ENCODE results near the gene TTLL8. TPM values are rescaled to one million over a fixed set of nuclear protein-coding genes. Genes with fewer than 3 reads are reported as not detected.

TTLL8 gene
- total RNA-seq, 1 donor from 2014 or later: not detected

DNA sequence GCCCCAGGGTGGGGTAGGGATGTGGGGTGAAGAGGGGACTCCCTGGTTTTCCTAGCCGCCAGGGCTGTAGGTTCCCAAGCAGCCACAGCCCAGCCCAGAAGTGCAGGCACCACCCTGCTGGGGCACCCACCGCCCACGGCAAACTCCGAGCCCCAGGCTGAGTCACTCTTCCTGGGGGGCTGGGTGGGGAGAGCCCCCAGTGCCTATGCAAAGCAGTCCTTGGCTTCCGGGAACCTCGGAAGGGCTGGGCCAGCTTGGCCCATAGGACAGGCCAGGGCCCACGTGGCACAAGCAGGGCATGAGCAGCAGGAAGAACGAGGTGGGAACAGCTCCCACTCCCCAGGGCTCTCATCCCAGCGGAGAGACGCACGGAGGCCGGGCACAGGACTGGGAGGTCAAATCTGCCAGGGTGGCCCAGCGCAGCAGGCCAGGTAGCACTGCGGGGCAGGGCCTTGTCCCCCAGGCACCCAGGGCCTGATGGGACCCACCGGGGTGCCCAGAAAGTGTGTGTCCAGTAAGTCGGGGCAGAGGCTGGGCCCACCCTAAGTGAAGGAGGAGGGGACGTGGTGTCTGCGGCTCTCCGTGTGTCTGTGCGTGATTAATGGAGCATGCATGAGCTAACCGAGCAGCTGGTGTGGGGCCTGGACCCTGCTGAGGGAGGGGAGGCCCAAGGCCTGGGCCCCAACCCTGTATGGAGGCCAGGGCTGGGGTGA is 41.0 kb downstream of the TTLL8 start:
- no peak for DNase-seq

DNA sequence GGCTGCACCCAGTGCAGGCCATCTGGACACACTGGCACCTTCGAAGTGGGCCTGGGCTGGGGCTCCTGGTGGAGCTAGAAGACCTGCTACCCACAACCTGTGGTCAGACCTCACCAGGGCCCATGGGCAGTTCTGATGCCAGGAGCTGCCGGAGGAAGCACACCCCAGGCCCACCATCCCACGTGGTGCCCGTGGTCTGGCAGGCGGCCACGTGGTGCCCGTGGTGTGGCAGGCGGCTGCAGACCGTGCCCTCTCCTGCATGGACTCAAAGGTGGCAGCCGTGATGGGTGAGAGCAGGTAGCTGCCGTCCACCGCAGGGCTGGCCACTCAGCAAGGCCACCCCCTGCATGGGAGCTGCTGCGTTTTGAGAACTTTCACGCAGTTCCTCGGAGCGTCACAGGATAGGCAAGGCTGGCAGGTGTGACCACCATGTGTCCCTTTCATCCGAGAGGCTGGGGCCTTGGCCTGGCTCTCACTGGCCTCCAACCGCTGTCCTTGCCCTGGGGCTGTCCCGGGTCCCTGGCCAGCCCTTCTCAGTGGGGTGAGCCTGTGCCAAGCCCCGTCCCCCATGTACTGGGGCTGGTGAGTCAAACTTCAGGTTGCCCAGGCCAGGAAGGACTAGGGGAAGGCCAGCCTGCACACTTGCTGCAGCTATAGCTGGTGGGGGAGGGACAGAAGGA is 41.6 kb downstream of the TTLL8 start:
- DNase-seq: no peak

DNA sequence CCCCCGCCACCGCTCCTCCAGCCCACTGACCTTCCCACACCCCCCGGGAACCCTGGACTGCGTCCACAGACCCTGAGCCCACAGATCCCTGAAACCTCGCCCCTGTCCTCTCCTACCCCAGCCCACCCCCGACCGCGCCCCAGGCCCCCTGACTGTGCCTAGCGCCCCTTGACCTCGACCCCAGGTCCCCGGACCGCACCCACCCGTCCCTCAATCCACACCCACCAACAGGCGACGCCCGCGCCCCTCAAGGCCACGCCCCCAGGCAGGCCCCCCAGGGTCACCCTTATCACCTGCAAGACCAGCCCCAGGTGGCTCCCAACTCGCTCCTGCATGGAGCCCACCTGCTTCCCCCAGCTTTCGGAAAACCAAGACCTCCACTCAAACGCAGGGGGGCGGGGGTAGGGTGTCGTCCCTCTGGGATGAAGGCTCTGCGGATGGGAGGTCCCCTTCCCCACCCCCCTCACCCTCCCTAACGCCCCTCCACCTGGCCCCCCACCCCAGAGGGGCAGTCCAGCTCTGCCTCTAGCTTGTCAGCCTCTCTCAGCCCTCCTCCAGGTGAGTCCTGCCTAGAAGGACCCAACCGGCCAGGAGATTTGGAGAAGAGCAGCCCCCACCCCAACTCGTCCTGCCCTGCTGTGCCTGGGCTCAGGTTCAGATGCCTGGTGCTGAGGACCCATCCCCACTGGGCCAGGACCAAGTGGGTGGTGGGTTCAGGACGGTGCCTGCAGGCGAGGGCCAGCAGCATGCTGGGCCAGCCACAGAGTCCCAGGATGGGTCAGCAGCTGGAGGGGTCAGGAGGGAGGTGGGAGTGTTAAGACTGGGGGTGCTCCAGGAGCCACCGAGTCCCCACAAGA is 42.4 kb downstream of the TTLL8 start:
- DNase-seq: no peak

DNA sequence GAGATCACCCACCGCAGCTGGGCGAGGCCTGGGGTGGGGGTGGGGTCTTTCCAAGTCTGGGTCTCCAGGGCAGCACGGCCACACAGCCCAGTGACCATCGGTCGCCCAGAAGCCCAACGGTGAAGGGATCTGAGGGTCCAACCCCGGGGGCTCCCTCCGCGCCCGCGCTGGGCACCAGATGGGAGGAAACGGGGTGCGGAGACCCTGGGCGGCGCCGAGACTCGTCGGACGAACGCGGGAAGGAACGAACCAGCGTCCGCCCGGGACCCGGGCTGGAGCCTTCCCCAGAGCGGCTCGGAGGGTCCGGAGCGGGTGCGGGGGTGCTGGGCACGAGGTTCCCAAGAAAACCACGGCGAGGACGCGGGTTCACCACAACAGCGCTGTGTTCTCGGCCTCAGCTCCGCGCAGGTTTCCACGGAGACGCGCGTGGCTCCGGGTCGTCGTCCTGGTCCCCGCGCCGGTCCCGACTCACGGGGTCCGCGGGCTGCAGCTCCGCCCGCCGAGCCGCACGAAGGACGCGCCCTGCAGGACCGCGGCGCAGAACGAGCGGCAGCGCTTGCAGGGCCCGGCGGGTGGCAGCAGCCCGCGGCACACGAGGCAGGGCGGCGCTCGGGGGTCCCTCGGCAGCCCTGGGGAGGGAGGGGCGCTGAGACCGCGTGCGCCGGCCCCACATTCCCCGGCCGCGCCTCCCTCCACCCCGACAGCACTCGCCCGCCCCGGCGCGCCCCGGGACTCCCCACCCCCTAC is 43.3 kb downstream of the TTLL8 start:
- DNase-seq: no peak

GRCh38 chr22:50014053-50014501 is 44.0 kb downstream of the TTLL8 start:
- DNase-seq: no peak

DNA sequence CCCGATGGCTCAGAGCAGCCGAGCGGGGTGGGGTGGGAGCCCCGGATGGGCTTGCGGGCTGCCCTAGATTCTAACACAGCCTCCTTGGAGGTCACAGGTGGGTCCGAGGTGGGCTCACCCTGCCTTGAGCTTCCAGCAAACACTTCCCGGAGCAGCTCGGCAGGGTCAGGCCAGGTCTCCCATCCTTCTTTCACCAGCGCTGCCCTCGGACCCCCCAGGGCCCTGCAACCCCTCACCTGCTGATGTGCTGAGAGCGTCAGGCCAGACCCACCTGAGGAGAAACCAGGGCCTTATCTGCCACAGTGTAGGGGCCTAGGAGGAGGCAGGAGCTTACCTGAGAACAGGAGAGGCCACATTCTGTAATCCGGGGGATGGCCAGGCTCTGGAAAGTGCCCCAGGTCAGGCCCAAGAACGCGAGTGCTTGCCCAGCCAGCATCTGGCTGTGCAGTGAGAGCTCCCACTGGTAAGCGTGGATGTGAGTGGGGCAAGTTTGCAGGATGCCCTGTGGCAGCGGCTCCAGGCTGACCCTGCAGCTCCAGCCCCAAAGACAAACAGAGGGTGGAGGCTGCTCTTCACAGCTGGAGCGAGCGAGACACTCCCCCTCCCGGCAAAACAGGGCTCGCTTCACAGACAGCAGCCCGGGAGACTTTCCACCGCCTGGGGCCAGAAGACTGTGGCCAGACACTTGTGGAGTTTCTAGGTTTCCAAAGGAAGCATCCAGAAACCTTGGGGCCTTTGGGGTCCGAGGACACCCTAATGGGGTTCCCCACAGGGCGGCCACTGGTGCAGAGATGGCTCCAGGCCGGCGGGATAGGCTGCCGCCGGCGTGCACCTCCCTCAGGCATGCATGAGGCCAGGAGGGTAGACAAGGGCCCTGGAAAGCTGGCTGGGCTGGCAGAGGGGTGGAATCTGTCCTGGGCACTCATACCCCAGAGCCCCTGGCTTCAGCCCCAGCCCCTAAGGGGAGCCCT is 45.6 kb downstream of the TTLL8 start, which contains the start of gene IL17REL:
IL17REL (minus strand) TSS at position 555 of the 971 bp plus-strand sequence; CDS start at position 436, 119 bp downstream.
- DNase-seq: peak; percentile 21

DNA sequence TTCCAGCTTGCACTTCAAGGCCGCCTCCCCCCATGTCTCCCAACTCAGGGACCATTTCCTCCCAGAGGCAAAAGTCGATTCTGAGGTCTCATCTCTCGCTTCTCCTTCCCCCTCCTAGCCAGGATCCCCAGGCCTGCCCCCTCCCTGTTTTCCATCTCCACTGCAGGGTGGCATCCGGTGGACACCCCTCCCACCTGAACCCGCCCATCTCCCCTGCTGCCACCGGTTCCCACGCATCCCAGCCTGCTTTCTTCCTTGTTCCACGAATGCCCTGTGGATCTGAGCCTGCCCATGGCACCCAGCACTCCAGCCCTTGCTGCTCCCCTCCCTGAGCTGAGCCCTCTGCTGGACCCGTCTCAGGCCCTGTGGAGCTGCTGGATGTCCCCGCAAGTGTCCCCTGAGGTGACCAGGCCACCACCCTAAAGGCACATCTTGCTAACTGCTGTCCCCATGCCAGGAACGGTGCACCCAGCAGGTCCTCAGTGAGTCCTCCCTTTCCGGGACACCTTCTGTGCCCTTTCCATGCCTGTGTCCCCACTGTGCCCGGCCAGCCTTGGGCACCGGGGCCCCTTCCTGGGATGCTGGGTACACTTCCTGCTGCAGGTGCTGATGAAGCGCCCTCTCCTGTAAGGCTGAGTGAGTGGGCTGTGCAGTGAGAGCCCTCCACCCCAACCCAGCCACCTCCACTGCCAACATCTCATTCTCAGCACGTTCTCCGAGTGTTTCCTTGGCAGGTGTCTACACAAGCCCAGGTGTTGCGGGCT is 46.5 kb downstream of the TTLL8 start:
- DNase-seq: no peak

DNA sequence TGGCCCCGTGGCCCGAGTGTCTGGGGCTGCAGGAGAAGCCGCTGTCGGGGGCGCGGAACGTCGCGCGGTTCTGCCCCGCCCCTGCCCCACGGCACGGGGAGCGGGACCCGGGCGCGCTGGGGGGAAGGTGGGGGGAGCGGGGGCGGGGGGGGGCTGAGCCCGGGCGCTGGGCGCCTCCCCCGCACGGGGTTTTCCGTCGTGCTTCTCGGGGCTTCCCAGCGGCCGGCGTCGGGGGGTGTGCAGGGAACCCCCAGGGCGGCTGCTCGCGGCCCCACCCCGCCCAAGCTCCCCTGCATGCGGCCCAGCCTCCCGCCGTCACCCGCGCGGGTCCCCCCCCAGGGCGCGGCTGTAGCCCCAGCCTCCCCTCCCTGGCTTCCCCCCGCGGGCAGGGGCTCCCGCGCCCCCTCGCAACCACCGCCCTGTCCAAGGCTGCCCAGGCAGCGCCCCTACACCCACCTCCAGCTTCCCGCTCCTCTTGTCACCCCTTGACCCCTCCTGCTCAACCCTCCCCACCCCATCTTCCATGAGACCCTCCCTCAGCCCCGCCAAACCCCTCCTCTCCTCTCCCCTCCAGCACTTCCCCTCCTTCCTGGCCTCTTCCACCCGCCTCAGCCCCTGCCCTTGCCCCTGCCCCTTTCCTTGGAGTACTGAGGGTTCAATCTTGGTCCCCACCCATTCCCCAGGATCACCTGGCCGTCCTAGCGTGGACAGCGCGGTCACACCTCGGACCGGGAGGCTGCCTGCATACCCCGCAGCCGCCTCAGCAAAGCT is 47.2 kb downstream of the TTLL8 start:
- DNase-seq: no peak

- DNase-seq: no peak
These were observed 48.1 kb downstream of the TTLL8 start for GRCh38 chr22:50009765-50010675.

DNA sequence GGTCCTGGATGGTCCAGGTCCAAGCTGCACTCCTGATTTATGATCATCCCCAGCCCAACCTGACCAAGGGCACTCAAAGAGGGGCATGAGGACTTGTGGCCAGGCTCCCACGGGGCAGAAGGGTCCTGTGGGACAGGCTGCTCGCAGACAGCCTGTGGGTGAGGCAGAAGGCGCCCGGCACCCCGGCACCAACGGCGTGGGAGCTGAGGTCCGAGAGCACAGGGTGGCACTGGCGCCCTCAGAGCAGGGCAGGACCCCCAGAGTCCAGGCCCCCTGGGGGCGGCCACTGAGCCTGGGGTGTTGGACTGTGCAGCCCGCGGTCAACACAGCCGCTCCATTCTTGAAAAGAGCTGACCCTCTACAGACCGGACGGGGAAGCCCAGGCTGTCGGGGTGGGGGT is 48.8 kb downstream of the TTLL8 start:
- DNase-seq: no peak

DNA sequence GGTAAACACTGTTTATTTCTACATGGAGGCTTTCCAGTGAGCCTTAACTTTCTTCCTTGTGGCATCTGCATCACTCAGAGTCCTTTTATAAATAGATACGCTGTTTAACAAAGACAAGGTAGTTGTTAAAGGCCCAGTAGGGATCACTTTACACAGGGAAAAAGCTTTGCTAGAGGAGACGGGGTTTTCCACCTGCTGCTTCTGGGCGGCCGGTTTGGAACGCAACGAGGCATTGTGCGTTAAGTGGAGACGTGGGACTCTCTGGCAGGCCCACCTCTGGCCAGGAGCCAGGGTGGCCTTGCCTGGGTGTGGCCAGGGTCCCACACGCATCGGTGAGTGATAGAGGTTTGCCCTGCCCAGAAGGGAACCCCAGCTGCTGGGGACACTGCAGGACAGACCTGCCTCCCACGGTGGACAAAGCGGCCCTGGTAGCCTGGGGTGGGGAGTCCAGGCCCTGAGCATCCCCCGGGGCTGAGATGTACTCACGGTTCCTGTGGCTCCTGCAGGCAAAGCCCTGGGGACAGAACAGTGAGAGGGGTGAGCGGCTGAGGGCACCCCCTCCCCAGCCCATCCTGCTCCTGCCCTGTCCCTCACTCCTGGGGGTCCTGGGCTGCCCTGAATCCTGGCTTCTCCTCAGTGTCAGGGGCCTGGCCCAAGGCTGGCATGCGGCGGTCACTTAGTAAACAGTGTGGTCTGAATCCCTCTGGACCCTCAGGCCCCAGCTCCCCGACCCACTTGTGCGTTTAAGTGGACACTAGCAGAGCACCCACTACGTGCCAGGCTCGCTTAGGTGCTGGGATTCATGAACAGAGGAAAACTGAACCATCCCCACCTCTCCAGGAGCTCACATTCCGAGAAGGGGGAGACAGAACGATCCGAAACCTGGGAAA is 49.7 kb downstream of the TTLL8 start:
- DNase-seq: peak; percentile 12

DNA sequence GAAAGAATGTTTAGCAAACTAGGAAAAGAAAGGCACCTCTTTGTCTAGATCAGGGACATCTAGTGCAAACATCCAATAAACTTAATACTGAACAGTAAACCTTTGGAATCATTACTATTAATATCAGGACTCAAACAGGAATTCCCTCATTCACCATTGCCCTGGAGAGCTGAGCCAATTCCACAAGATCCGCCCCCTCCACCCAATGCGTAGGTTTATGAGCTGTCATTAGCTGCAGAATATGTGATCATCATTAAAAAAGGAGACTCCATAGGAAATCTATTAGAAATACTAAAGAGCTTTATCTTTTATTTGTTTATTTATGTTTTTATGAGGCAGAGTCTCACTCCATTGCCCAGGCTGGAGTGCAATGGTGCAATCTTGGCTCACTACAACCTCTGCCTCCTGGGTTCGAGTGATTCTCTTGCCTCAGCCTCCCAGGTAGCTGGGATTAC is 51.0 kb downstream of the TTLL8 start:
- no peak for DNase-seq

DNA sequence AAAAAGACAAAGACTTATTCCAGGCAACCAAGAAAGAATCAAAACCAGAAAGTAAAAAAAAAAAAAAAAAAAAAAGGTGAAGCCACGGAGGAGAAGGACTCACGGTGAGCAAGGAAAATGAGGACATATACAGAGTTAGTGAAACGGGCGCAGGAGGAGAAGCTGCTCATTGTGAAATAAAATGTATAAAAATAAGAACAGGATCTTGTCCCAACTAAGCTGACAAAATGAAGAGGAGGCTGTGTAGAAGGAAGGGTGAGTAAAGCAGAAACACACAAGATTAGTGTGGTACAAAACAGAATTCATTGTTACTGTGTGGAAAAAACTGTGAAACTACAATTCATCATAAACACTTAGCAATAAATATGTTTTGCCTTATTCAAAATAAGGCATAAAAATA is 53.2 kb downstream of the TTLL8 start:
- no peak for DNase-seq

DNA sequence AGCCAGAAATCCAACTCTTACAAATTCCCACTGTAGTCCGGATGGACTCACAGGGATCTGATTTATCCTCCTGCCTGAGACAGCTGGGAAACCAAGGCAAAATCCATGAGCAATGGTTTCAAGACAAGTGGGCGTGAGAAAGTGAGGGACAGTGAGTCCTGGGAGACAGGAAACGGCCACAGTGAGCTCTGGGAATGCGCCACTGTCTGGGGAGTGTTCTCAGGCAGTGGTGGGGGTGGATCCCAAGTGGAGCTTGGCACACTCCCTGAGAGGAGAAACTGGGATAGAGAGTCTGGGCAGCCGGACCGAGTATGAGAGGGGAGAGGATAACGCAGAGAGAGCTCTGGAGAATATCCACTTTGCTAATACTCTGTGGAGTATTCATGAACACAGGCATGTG is 55.3 kb downstream of the TTLL8 start:
- DNase-seq: no peak

DNA sequence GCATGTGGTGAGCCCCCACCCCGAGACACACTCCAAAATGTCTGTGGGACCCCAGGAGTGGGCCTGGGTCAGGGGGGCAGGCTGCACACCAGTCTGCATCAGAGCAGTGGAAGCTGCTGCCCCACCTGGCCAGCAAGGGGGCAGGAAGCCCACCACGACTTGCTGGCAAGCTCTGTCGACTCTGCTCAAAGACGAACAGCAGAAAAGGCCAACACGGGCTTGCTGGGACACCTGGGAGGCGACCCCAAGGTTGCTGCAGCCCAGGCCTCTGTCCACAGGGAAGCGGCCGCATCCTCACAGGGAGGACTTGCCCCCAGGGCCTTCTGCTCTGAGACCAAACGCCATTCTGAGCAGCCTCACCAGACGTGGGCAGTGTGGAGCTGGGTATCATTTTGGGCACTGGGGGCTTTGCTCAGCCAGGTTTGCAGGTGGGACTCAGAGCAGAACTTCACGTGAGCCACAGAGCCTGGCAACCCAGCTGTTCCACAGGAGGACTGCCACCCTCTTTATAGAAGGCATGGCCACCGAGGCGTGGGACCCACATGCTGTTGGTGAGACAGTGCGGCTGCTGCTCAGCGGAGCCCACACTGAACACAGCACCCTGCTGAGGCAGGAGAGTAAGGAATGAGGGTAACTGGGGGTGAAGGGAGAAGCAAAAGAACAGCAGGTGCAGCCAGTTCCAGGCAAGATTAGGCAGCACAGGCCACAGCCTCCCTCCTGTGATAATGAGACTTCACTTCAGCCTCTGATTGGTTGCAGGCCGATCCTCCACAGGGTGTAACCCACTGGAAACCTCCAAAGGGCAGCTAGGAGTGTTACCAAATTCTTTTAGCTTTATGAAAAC is 56.5 kb downstream of the TTLL8 start:
- no peak for DNase-seq
